Fibroblast of the conjunctiva (primary cell): ENCODE results near the gene OR7D2.
"Not testable (repeated sequence)": the region's sequence is repeated elsewhere in the genome, so short reads cannot be mapped to it uniquely, and the experiment has no call there.

Experiments used
- DNase-seq: peaks from one replicate; pipeline ENCODE4 v3.0.0-alpha.2; 2010; ENCODE audit warnings: low read depth

OR7D2 gene

DNA sequence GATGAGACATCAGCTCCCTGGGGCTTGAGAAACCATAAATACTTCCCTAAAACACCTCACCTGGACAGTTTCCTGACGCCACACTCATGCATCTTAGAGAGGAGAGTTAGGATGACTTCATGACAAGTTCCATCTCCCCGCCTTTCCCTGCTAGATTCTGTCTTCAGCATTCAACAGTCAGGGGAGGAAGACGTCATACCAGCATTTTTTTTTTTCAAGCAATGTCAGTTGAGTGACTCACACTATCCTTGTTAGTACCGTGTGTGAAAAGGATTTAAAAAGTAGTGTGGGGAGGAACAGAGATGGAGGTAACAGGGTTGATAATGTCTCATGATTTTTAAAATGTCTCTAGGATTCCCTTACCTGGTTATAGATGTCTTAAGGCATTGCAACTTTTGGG, at the start of gene OR7D2:
TSS of gene OR7D2 (plus strand) at position 79 of the 400 bp plus-strand sequence. CDS start 6,803 bp downstream, outside the sequence.
- DNase-seq: no peak

DNA sequence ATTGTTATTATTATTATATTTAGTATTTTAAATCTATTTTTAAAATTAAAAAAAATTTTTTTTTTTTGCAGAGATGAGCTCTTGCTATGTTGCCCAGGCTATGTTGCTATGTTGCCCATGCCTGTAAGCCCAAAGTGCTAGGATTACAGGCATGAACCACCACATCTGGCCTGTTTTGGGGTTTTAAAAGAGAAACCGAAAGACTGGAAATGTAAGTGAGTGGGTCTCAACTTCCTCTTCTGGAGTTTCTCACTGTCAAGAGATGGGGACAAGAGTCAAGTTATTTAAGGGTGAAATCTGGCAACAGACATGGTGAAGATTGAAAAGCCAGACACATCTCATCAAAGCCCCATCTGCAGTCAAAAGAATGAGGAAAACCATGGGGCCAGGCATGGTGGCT, 47.8 kb upstream of the OR7D2 start:
- DNase-seq: no peak

DNA sequence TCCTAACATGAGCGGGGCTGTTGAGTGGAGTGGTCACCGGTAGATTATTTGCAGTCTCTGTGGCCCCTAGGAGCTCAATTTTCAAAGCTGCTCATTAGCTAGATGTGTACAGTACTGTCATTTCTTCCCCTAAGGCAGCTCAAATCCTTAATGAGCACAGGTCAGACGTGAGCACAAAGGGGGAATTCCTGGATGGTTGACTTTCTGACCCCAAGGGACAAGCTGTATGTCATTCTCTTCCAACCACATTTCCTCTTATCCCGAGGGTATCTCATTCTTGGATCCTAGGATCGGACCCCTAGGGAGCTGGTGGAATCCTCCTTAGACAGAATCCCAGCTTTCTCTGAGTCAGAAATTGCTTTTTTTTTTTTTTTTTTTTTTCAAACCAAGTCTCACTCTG, 46.4 kb upstream of the OR7D2 start:
- DNase-seq: no peak

DNA sequence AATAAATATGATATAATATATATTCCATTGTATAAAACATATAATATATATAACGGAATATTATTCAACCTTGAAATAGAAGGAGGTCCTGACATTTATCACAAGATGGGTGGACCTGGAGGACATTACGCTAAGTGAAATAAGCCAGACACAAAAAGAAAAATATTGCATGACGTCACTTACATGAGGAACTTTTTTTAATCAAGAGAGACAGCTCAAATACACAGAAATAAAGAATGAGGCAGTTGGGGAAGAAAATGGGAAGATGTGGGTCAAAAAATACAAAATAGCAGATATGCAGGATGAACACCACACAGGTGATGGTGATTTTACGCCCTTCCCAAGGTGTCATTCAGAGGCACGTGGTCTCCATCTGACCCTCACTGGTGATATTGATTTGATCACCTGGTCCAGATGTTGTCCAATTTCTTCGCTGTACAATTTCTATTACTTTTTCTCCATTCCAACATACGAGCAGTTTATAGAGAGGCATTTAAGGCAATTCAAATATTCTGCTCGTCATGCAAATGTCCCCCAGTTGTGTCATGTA, 39.1 kb upstream of the OR7D2 start:
- DNase-seq: no peak

- peak; percentile 80 for DNase-seq
Observed at GRCh38 chr19:9140159-9140874, 38.5 kb upstream of the OR7D2 start, which contains the start of gene ZNF317. Gene ZNF317 (plus strand): TSS chr19:9140397. CDS start chr19:9156017, 15,620 bp downstream.

DNA sequence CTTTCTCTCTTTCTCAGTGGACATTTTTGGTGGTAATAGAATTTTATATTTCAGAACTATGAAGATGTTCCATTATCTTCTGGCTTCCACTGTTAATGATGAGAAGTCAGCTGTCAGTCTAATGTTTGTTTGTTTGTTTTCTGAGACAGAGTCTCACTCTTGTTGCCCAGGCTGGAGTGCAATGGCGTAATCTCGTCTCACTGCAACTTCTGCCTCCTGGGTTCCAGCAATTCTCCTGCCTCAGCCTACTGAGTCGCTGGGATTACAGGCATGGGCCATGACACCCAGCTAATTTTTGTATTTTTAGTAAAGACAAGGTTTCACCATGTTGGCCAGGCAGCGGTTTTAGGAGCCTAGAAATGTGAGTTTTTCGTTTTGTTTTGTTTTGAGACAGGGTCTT, 33.9 kb upstream of the OR7D2 start:
- DNase-seq: no peak

DNA sequence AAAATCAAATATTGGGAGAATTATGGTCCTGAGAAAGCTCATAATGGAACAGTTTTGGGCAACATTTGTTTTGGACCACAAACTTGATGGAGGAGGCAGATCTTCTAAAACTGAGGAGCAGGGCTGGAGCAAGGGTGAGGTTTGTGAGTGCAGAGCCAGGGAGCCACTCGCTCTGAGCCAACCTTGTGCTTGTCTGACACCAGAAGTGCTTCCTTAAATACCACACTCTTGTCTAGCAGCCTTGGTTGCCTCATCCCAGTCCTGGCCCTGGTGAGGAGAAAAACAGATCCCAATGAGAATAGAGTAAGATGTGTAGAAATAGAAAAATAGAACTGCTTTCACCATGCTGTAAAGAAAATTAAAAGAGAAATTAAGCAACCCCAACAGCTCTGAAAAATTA, 31.9 kb upstream of the OR7D2 start:
- DNase-seq: no peak

GRCh38 chr19:9148697-9149096, 30.1 kb upstream of the OR7D2 start:
- DNase-seq: no peak

DNA sequence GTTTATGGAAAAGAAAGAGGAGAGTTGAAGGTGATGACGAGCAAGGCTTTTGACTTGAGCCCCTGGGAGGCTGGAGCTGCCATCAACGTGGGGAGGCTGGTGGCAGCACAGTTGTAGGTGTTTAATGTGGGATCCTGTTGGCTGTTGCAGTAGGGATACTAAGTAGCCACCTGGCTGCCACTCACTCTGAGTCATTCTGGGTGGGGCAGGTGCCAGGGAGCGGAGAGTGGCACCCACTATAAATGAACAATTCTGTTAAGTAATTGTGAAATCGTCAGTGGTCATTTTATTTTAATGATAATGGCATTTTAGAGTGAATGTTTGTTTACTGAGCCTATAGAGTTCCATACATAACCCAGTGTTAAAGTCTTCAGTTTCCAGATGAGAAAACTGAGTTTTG, 28.8 kb upstream of the OR7D2 start:
- no peak for DNase-seq

- no peak for DNase-seq
Observed at GRCh38 chr19:9150650-9151049, 28.1 kb upstream of the OR7D2 start.

DNA sequence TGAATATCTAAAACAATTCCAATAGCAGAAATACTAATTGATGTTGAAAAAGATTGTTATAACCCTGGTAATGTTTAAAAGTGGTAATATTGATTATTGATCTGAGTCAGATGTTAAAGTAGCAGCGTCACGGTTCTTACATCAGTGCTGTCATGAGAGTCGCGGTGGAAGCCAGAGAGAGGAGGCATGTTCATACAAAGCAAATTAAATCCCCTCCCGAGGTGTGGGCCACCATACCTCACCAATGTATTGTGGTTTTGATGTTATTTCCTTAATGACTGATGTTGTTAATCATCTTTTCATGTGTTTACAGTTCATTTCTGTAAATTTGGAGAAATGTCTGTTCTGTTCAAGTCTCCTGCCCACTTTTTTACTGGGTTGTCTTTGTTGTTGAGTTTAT, 27.4 kb upstream of the OR7D2 start:
- no peak for DNase-seq

DNA sequence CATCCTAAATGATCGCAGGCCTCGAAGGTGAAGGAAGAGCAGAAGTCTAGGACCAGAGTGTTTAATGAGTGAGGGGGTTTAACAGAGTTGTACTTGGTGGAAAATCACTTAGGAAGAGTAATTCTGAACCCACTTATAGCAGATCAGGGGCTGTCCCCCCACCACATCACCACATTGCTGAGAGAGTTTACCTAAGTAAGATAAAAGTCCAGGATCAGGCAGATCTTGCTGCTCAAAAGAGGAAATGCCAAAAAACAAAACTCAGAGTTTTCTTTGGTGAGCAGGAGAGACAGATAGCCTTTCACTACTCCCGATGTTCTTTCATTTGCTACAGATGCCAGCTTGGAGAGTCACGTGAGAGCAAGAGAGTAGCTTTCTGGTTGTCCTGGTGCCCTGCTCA, 23.2 kb upstream of the OR7D2 start:
- DNase-seq: no peak

- DNase-seq: no peak
Observed at GRCh38 chr19:9156304-9156703, 22.5 kb upstream of the OR7D2 start.

DNA sequence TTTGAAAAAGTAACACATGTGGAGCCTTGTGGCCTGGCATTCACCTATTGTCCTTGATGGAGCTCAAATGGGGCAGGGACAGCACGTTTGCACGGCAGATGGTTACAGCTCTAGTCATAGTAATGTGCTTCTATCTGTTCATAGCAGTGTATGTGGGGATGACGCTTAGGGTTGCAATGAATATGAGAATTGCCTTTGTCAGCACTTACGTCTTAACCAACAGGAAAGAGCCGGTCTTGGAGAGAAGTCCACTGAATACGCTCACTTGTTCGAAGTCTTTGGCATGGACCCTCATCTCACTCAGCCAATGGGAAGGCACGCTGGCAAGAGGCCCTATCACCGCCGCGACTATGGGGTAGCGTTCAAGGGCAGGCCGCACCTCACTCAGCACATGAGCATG, 18.9 kb upstream of the OR7D2 start:
- DNase-seq: no peak

GRCh38 chr19:9161427-9161826, 17.4 kb upstream of the OR7D2 start:
- no peak for DNase-seq

GRCh38 chr19:9165261-9165660, 13.5 kb upstream of the OR7D2 start:
- DNase-seq: no peak

- no peak for DNase-seq
Observed at GRCh38 chr19:9166846-9167245, 11.9 kb upstream of the OR7D2 start.

- DNase-seq: no peak
Observed at GRCh38 chr19:9171393-9171991, 7.3 kb upstream of the OR7D2 start.

DNA sequence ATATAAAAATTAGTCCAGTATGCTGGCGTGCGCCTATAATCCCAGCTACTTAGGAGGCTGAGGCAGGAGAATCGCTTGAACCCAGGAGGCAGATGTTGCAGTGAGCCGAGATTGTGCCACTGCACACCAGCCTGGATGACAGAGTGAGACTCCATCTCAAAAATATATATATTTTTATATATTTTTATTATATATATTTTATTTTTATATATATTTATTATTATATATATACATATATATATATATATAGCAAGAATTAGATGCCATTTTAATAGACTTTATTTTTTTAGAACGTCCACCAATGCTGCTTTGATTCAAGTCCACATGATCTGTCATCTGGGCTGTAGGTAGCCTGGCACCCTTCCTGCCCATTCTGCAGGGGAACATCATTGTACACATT, 3.5 kb upstream of the OR7D2 start:
- no peak for DNase-seq

GRCh38 chr19:9183000-9183399, 4.2 kb downstream of the OR7D2 start:
- DNase-seq: no peak

- no peak for DNase-seq
Observed at GRCh38 chr19:9187191-9187590, 8.4 kb downstream of the OR7D2 start.

- DNase-seq: no peak
Observed at GRCh38 chr19:9189535-9189934, 10.8 kb downstream of the OR7D2 start.

GRCh38 chr19:9198044-9198443, 19.3 kb downstream of the OR7D2 start:
- DNase-seq: not testable (repeated sequence)
